GM23338 (cell line): Measurements from ENCODE around the gene SGCD. TPM values are rescaled to one million over a fixed set of nuclear protein-coding genes. Genes with fewer than 3 reads are reported as not detected.

Experiments
- ATAC-seq: fragments of 200-7000 bp; cut with Tn5 transposase; 3 replicates; pipeline ENCODE4 v1.9.1; 2020
- DNase-seq: peaks from one replicate; pipeline ENCODE4 v3.0.0-alpha.2; 2015; ENCODE audit warnings: low spot score
- H2AFZ ChIP-seq: fragments of 200-600 bp; sonication (generic); 2 replicates; pipeline ENCODE4 v1.8.0; 2016; ENCODE audit warnings: antibody characterized with exemption, mild to moderate bottlenecking, moderate library complexity
- H3F3A ChIP-seq: fragments of 200-600 bp; sonication (generic); replicated peaks from 2 replicates; pipeline ENCODE4 v1.8.0; 2017; ENCODE audit warnings: antibody characterized with exemption, mixed run types, low read depth
- H3K27ac ChIP-seq: fragments of 200-600 bp; sonication (generic); 2 replicates; pipeline ENCODE4 v1.6.1; 2016; ENCODE audit warnings: low read depth
- H3K27me3 ChIP-seq: fragments of 200-600 bp; sonication (generic); 2 replicates; pipeline ENCODE4 v1.8.0; 2016; ENCODE audit warnings: mild to moderate bottlenecking, mixed run types, moderate library complexity; ENCODE audit not compliant: insufficient read depth
- H3K36me3 ChIP-seq: fragments of 200-600 bp; sonication (generic); 2 replicates; pipeline ENCODE4 v1.8.0; 2016; ENCODE audit warnings: mild to moderate bottlenecking; ENCODE audit not compliant: insufficient read depth
- H3K4me1 ChIP-seq: fragments of 200-600 bp; sonication (generic); 2 replicates; pipeline ENCODE4 v1.8.0; 2016; ENCODE audit warnings: mild to moderate bottlenecking, moderate library complexity; ENCODE audit not compliant: insufficient read depth
- H3K4me2 ChIP-seq: fragments of 200-600 bp; sonication (generic); 2 replicates; pipeline ENCODE4 v1.7.1; 2017; ENCODE audit warnings: mixed run types
- H3K4me3 ChIP-seq: fragments of 200-600 bp; sonication (generic); 2 replicates; pipeline ENCODE4 v1.6.1; 2016; ENCODE audit warnings: mixed run types
- H3K79me2 ChIP-seq: fragments of 200-600 bp; sonication (generic); replicated peaks from 2 replicates; pipeline ENCODE4 v1.8.0; 2017; ENCODE audit warnings: mild to moderate bottlenecking; ENCODE audit not compliant: insufficient read depth
- H3K9me2 ChIP-seq: fragments of 200-600 bp; sonication (generic); 2 replicates; pipeline ENCODE4 v1.8.0; 2017; ENCODE audit not compliant: insufficient read depth
- H4K20me1 ChIP-seq: fragments of 200-600 bp; sonication (generic); replicated peaks from 2 replicates; pipeline ENCODE4 v1.8.0; 2017; ENCODE audit warnings: mild to moderate bottlenecking; ENCODE audit not compliant: insufficient read depth
- H3K27ac Mint-ChIP-seq: 2 replicates; pipeline ENCODE4 v1.8.0; 2020; ENCODE audit warnings: inconsistent platforms, mild to moderate bottlenecking, moderate library complexity, mixed read lengths
- H3K27me3 Mint-ChIP-seq: 3 replicates; pipeline ENCODE4 v1.8.0; 2022; ENCODE audit warnings: low read depth, mild to moderate bottlenecking, moderate library complexity, mixed read lengths, inconsistent platforms; ENCODE audit not compliant: insufficient read depth, poor library complexity
- H3K36me3 Mint-ChIP-seq: 3 replicates; pipeline ENCODE4 v1.8.0; 2021; ENCODE audit warnings: low read depth, mild to moderate bottlenecking, inconsistent platforms, moderate library complexity, mixed read lengths
- H3K4me1 Mint-ChIP-seq: 3 replicates; pipeline ENCODE4 v1.8.0; 2020; ENCODE audit warnings: mild to moderate bottlenecking, inconsistent platforms, mixed read lengths
- H3K4me3 Mint-ChIP-seq: 3 replicates; pipeline ENCODE4 v1.8.0; 2021; ENCODE audit warnings: moderate library complexity, mild to moderate bottlenecking, inconsistent platforms, mixed read lengths
- H3K9me3 Mint-ChIP-seq: 3 replicates; pipeline ENCODE4 v1.8.0; 2020; ENCODE audit warnings: moderate library complexity, mild to moderate bottlenecking, inconsistent platforms, mixed read lengths
- CREB1 ChIP-seq: fragments of 250-450 bp; sonication (Bioruptor Pico); IDR thresholded peaks from 2 replicates; pipeline ENCODE4 v1.5.0; 2020; ENCODE audit warnings: low read depth, mild to moderate bottlenecking, moderate library complexity
- CTCF ChIP-seq, 2 experiments: fragments of 200-600 bp in 1 of 2; sonication (generic) in 1 of 2; conservative IDR thresholded peaks; 2 replicates each; pipeline versions ENCODE4 v1.5.1 to v1.6.1; 2016 to 2017; ENCODE audit warnings: antibody characterized with exemption in 2 of 2, low read depth in 2 of 2, mild to moderate bottlenecking in 2 of 2, moderate library complexity in 1 of 2
- EZH2 ChIP-seq: fragments of 200-600 bp; sonication (generic); IDR thresholded peaks from one replicate; pipeline ENCODE4 v1.8.0; 2017; ENCODE audit warnings: antibody characterized with exemption, mild to moderate bottlenecking, low read depth; ENCODE audit not compliant: unreplicated experiment
- EZH2phosphoT487 ChIP-seq: fragments of 200-600 bp; sonication (generic); IDR thresholded peaks from one replicate; pipeline ENCODE4 v1.8.1; 2018; ENCODE audit warnings: antibody characterized with exemption; ENCODE audit not compliant: unreplicated experiment
- JUNB ChIP-seq: IDR thresholded peaks from one replicate; pipeline ENCODE4 v1.6.1; 2016; ENCODE audit warnings: antibody characterized with exemption; ENCODE audit not compliant: unreplicated experiment
- NANOG ChIP-seq: IDR thresholded peaks from 2 replicates; pipeline ENCODE4 v1.6.1; 2016; ENCODE audit warnings: antibody characterized with exemption, borderline replicate concordance
- POLR2AphosphoS5 ChIP-seq: IDR thresholded peaks from 2 replicates; pipeline ENCODE4 v1.6.1; 2016; ENCODE audit warnings: antibody characterized with exemption, low read depth
- STAT1 ChIP-seq: IDR thresholded peaks from one replicate; pipeline ENCODE4 v1.6.1; 2016; ENCODE audit warnings: antibody characterized with exemption; ENCODE audit not compliant: unreplicated experiment
- ZNF114 ChIP-seq: fragments of 250-450 bp; sonication (Bioruptor Pico); IDR thresholded peaks from 2 replicates; pipeline ENCODE4 v1.5.0; 2020; ENCODE audit warnings: mild to moderate bottlenecking, moderate library complexity
- ZNF331 ChIP-seq: fragments of 250-450 bp; sonication (Bioruptor Pico); IDR thresholded peaks from 2 replicates; pipeline ENCODE4 v1.5.0; 2020; ENCODE audit warnings: low read depth, mild to moderate bottlenecking, moderate library complexity
- polyA plus RNA-seq: library from polyadenylated mRNA; unstranded; fragments of >200 nt; fragmentation: Nextera tagmentation; extraction: Ambion mirVana; gene quantifications from 2 replicates; pipeline ENCODE4 v1.2.1, GENCODE V29; 2016
- total RNA-seq: library from RNA; depleted of rRNA; stranded (reverse); fragments of >200 nt; shearing (Covaris generic); gene quantifications from 2 replicates; pipeline ENCODE4 v1.2.3, GENCODE V29; 2014
- TF ChIP-seq, protein P1 (sequence below): fragments of 250-450 bp; sonication (Bioruptor Pico); IDR thresholded peaks from 2 replicates; pipeline ENCODE4 v1.5.0; 2020; ENCODE audit warnings: mild to moderate bottlenecking, moderate library complexity
- TF ChIP-seq, protein P2 (sequence below): IDR thresholded peaks from 2 replicates; pipeline ENCODE4 v1.6.1; 2016; ENCODE audit warnings: antibody characterized with exemption
- TF ChIP-seq, protein P3 (sequence below): IDR thresholded peaks from one replicate; pipeline ENCODE4 v1.6.1; 2018; ENCODE audit warnings: antibody characterized with exemption; ENCODE audit not compliant: unreplicated experiment

The SGCD gene
- total and polyA plus RNA-seq, 2 experiments from 2014 or later = 0.03 to 0.05 TPM

DNA sequence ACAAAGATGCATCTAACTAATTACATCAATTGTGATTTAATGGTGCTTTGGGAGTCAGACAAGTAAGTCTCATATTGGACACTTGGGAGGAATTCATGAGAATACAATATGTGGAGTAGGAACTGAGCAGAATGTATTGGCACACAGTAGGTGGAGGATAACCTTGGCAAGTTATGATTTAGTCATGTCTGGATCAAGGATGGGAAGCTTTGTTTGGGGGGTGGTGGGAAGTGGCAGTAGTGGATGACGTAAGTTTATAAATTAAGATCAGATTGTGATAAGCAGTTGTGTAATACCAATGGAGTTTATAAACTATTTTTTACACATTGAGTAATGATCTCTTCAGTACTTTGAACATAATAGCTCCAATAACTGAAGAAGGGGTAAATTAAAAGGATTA, 67.0 kb downstream of the SGCD start:
- no peaks in the 10 kb centered on the region for H3K27me3 ChIP-seq
- no peaks in the 10 kb centered on the region for H3K36me3 Mint-ChIP-seq

More for the DNA sequence above, 67.0 kb downstream of the SGCD start:
- Histone ChIP-seq H3K4me2 (no peak overlapping the region), H2AFZ (no peak overlapping the region), H3F3A (no peaks in the 10 kb centered on the region), H3K4me3 (no peak overlapping the region), H3K36me3 (no peaks in the 10 kb centered on the region), H4K20me1 (no peaks in the 10 kb centered on the region), H3K9me2 (no peaks in the 10 kb centered on the region), H3K27ac (no peak overlapping the region), H3K79me2 (no peaks in the 10 kb centered on the region), H3K4me1 (no peaks in the 10 kb centered on the region)
- Mint-ChIP-seq H3K27ac (no peak overlapping the region), H3K4me1 (no peaks in the 10 kb centered on the region), H3K9me3 (no peaks in the 10 kb centered on the region), H3K27me3 (no peaks in the 10 kb centered on the region), H3K4me3 (no peak overlapping the region)
- no peak for ATAC-seq
- no peak for TF ChIP-seq JUNB
- TF ChIP-seq, protein P1, sequence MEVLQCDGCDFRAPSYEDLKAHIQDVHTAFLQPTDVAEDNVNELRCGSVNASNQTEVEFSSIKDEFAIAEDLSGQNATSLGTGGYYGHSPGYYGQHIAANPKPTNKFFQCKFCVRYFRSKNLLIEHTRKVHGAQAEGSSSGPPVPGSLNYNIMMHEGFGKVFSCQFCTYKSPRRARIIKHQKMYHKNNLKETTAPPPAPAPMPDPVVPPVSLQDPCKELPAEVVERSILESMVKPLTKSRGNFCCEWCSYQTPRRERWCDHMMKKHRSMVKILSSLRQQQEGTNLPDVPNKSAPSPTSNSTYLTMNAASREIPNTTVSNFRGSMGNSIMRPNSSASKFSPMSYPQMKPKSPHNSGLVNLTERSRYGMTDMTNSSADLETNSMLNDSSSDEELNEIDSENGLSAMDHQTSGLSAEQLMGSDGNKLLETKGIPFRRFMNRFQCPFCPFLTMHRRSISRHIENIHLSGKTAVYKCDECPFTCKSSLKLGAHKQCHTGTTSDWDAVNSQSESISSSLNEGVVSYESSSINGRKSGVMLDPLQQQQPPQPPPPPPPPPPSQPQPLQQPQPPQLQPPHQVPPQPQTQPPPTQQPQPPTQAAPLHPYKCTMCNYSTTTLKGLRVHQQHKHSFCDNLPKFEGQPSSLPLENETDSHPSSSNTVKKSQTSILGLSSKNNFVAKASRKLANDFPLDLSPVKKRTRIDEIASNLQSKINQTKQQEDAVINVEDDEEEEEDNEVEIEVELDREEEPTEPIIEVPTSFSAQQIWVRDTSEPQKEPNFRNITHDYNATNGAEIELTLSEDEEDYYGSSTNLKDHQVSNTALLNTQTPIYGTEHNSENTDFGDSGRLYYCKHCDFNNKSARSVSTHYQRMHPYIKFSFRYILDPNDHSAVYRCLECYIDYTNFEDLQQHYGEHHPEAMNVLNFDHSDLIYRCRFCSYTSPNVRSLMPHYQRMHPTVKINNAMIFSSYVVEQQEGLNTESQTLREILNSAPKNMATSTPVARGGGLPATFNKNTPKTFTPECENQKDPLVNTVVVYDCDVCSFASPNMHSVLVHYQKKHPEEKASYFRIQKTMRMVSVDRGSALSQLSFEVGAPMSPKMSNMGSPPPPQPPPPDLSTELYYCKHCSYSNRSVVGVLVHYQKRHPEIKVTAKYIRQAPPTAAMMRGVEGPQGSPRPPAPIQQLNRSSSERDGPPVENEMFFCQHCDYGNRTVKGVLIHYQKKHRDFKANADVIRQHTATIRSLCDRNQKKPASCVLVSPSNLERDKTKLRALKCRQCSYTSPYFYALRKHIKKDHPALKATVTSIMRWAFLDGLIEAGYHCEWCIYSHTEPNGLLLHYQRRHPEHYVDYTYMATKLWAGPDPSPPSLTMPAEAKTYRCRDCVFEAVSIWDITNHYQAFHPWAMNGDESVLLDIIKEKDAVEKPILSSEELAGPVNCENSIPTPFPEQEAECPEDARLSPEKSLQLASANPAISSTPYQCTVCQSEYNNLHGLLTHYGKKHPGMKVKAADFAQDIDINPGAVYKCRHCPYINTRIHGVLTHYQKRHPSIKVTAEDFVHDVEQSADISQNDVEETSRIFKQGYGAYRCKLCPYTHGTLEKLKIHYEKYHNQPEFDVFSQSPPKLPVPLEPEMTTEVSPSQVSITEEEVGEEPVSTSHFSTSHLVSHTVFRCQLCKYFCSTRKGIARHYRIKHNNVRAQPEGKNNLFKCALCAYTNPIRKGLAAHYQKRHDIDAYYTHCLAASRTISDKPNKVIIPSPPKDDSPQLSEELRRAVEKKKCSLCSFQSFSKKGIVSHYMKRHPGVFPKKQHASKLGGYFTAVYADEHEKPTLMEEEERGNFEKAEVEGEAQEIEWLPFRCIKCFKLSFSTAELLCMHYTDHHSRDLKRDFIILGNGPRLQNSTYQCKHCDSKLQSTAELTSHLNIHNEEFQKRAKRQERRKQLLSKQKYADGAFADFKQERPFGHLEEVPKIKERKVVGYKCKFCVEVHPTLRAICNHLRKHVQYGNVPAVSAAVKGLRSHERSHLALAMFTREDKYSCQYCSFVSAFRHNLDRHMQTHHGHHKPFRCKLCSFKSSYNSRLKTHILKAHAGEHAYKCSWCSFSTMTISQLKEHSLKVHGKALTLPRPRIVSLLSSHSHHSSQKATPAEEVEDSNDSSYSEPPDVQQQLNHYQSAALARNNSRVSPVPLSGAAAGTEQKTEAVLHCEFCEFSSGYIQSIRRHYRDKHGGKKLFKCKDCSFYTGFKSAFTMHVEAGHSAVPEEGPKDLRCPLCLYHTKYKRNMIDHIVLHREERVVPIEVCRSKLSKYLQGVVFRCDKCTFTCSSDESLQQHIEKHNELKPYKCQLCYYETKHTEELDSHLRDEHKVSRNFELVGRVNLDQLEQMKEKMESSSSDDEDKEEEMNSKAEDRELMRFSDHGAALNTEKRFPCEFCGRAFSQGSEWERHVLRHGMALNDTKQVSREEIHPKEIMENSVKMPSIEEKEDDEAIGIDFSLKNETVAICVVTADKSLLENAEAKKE (CRISPR knock-in tag) = no peak
- TF ChIP-seq, protein P2, sequence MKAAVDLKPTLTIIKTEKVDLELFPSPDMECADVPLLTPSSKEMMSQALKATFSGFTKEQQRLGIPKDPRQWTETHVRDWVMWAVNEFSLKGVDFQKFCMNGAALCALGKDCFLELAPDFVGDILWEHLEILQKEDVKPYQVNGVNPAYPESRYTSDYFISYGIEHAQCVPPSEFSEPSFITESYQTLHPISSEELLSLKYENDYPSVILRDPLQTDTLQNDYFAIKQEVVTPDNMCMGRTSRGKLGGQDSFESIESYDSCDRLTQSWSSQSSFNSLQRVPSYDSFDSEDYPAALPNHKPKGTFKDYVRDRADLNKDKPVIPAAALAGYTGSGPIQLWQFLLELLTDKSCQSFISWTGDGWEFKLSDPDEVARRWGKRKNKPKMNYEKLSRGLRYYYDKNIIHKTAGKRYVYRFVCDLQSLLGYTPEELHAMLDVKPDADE = no peak
- no peak for TF ChIP-seq POLR2AphosphoS5
- no peak for TF ChIP-seq CREB1 (CRISPR knock-in tag)
- no peak for TF ChIP-seq ZNF114
- no peak for TF ChIP-seq CTCF (conservative IDR thresholded peaks at IDR 0.05; ENCODE audit: low read depth in 2 of 2)
- no peak for TF ChIP-seq EZH2
- TF ChIP-seq EZH2phosphoT487 = no peak
- TF ChIP-seq STAT1 = no peak
- TF ChIP-seq, protein P3, sequence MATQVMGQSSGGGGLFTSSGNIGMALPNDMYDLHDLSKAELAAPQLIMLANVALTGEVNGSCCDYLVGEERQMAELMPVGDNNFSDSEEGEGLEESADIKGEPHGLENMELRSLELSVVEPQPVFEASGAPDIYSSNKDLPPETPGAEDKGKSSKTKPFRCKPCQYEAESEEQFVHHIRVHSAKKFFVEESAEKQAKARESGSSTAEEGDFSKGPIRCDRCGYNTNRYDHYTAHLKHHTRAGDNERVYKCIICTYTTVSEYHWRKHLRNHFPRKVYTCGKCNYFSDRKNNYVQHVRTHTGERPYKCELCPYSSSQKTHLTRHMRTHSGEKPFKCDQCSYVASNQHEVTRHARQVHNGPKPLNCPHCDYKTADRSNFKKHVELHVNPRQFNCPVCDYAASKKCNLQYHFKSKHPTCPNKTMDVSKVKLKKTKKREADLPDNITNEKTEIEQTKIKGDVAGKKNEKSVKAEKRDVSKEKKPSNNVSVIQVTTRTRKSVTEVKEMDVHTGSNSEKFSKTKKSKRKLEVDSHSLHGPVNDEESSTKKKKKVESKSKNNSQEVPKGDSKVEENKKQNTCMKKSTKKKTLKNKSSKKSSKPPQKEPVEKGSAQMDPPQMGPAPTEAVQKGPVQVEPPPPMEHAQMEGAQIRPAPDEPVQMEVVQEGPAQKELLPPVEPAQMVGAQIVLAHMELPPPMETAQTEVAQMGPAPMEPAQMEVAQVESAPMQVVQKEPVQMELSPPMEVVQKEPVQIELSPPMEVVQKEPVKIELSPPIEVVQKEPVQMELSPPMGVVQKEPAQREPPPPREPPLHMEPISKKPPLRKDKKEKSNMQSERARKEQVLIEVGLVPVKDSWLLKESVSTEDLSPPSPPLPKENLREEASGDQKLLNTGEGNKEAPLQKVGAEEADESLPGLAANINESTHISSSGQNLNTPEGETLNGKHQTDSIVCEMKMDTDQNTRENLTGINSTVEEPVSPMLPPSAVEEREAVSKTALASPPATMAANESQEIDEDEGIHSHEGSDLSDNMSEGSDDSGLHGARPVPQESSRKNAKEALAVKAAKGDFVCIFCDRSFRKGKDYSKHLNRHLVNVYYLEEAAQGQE = no peak
- no peak for TF ChIP-seq NANOG
- no peak for TF ChIP-seq ZNF331
- DNase-seq = no peak
